Fibroblast of pulmonary artery (primary cell): ENCODE measurements around the gene MS4A4A.

Experiments
- DNase-seq: peaks from one replicate; pipeline ENCODE4 v3.0.0-alpha.2; 2010; ENCODE audit warnings: low read depth
- H3K4me3 ChIP-seq: replicated peaks from 2 replicates; pipeline ENCODE4 v1.5.1; 2011; ENCODE audit warnings: low read depth, mild to moderate bottlenecking, control low read depth, low read length, moderate library complexity
- CTCF ChIP-seq: IDR thresholded peaks from 2 replicates; pipeline ENCODE4 v1.5.1; 2011; ENCODE audit warnings: mild to moderate bottlenecking, control low read depth, low read length, inconsistent platforms; ENCODE audit errors: missing control alignments

MS4A4A gene

GRCh38 chr11:60280412-60280811 lies at the start of gene MS4A4A:
TSS of gene MS4A4A (plus strand) at chr11:60280666. CDS start at chr11:60280676, 10 bp downstream.
- no peak for TF ChIP-seq CTCF
- no peak for DNase-seq
- no peak within 1 kb of the TSS for H3K4me3 ChIP-seq

GRCh38 chr11:60230681-60231080 lies 49.8 kb upstream of the MS4A4A start:
- DNase-seq, result no peak
- TF ChIP-seq CTCF, result no peak
- H3K4me3 ChIP-seq, result no peak overlapping the region

GRCh38 chr11:60235321-60235720 lies 45.1 kb upstream of the MS4A4A start:
- no peak for DNase-seq
- no peak overlapping the region for H3K4me3 ChIP-seq
- no peak for TF ChIP-seq CTCF

- DNase-seq, result no peak
- no peak for TF ChIP-seq CTCF
- H3K4me3 ChIP-seq, result no peak overlapping the region
Observed at GRCh38 chr11:60240662-60241061, 39.8 kb upstream of the MS4A4A start.

GRCh38 chr11:60241786-60242185 lies 38.7 kb upstream of the MS4A4A start:
- no peak for DNase-seq
- TF ChIP-seq CTCF, result no peak
- H3K4me3 ChIP-seq, result no peak overlapping the region

- TF ChIP-seq CTCF, result no peak
- no peak within 1 kb of the TSS for H3K4me3 ChIP-seq
- DNase-seq, result no peak
Observed at GRCh38 chr11:60242740-60243239, 37.7 kb upstream of the MS4A4A start, which contains the start of gene MS4A4E. TSS of gene MS4A4E (minus strand) at chr11:60243137. CDS start at chr11:60230055, 13,082 bp downstream.

- DNase-seq, result peak; percentile 33
- TF ChIP-seq CTCF, result peak; percentile 44
- H3K4me3 ChIP-seq, result no peak overlapping the region
Observed at GRCh38 chr11:60251485-60252212, 28.8 kb upstream of the MS4A4A start.
